ENCODE results near the gene PCDH8. TPM values are rescaled to one million over a fixed set of nuclear protein-coding genes. Genes with fewer than 3 reads are reported as not detected.

The PCDH8 gene
- total and polyA plus RNA-seq, 2 of the 13 experiments (the other 11 are each of a cell fraction or from before 2014, with no cell fraction given): not detected

- TF ChIP-seq, protein P1, sequence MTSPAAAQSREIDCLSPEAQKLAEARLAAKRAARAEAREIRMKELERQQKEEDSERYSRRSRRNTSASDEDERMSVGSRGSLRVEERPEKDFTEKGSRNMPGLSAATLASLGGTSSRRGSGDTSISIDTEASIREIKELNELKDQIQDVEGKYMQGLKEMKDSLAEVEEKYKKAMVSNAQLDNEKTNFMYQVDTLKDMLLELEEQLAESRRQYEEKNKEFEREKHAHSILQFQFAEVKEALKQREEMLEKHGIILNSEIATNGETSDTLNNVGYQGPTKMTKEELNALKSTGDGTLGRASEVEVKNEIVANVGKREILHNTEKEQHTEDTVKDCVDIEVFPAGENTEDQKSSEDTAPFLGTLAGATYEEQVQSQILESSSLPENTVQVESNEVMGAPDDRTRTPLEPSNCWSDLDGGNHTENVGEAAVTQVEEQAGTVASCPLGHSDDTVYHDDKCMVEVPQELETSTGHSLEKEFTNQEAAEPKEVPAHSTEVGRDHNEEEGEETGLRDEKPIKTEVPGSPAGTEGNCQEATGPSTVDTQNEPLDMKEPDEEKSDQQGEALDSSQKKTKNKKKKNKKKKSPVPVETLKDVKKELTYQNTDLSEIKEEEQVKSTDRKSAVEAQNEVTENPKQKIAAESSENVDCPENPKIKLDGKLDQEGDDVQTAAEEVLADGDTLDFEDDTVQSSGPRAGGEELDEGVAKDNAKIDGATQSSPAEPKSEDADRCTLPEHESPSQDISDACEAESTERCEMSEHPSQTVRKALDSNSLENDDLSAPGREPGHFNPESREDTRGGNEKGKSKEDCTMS (CRISPR knock-in tag; conservative IDR thresholded peaks at IDR 0.05): 0 out of 2 replicates have a peak, but pooled peaks have one; percentile 54
- TF ChIP-seq MED1 (CRISPR knock-in tag; IDR thresholded peaks at IDR 0.05) (peak; percentile 66), ZNF780A (CRISPR knock-in tag; IDR thresholded peaks at IDR 0.05) (0 out of 2 replicates have a peak, but pooled peaks have one; percentile 42), POGZ (CRISPR knock-in tag; IDR thresholded peaks at IDR 0.05) (peak; percentile 72; the same call in 1 of the 2 replicates), SIN3B (IDR thresholded peaks at IDR 0.05; ENCODE audit: low read length) (no peak), HOXA5 (CRISPR knock-in tag; IDR thresholded peaks at IDR 0.05) (peak; percentile 95), KMT2A (CRISPR knock-in tag; IDR thresholded peaks at IDR 0.05) (no peak), CSRNP1 (CRISPR knock-in tag; IDR thresholded peaks at IDR 0.05) (peak; percentile 52; the same call in 1 of the 2 replicates), SATB2 (CRISPR knock-in tag; IDR thresholded peaks at IDR 0.05) (peak; percentile 88; the same call in 1 of the 2 replicates), ZNF710 (CRISPR knock-in tag; IDR thresholded peaks at IDR 0.05; ENCODE audit: borderline replicate concordance) (peak; percentile 25; the same call in 1 of the 2 replicates), KLF16 (CRISPR knock-in tag; IDR thresholded peaks at IDR 0.05) (peak in 1 of 2 experiments; percentile 84; a peak in 2 of 4 replicates), KLF6 (CRISPR knock-in tag; IDR thresholded peaks at IDR 0.05) (peak; percentile 87; the same call in 1 of the 2 replicates), ZNF713 (CRISPR knock-in tag; IDR thresholded peaks at IDR 0.05) (0 out of 2 replicates have a peak, but pooled peaks have one; percentile 33), FOXO1 (CRISPR knock-in tag; IDR thresholded peaks at IDR 0.05) (peak; percentile 36; the same call in 1 of the 2 replicates), NR2C2 (CRISPR knock-in tag; IDR thresholded peaks at IDR 0.05; ENCODE audit: borderline replicate concordance) (peak; percentile 94)
- TF ChIP-seq, protein P2, sequence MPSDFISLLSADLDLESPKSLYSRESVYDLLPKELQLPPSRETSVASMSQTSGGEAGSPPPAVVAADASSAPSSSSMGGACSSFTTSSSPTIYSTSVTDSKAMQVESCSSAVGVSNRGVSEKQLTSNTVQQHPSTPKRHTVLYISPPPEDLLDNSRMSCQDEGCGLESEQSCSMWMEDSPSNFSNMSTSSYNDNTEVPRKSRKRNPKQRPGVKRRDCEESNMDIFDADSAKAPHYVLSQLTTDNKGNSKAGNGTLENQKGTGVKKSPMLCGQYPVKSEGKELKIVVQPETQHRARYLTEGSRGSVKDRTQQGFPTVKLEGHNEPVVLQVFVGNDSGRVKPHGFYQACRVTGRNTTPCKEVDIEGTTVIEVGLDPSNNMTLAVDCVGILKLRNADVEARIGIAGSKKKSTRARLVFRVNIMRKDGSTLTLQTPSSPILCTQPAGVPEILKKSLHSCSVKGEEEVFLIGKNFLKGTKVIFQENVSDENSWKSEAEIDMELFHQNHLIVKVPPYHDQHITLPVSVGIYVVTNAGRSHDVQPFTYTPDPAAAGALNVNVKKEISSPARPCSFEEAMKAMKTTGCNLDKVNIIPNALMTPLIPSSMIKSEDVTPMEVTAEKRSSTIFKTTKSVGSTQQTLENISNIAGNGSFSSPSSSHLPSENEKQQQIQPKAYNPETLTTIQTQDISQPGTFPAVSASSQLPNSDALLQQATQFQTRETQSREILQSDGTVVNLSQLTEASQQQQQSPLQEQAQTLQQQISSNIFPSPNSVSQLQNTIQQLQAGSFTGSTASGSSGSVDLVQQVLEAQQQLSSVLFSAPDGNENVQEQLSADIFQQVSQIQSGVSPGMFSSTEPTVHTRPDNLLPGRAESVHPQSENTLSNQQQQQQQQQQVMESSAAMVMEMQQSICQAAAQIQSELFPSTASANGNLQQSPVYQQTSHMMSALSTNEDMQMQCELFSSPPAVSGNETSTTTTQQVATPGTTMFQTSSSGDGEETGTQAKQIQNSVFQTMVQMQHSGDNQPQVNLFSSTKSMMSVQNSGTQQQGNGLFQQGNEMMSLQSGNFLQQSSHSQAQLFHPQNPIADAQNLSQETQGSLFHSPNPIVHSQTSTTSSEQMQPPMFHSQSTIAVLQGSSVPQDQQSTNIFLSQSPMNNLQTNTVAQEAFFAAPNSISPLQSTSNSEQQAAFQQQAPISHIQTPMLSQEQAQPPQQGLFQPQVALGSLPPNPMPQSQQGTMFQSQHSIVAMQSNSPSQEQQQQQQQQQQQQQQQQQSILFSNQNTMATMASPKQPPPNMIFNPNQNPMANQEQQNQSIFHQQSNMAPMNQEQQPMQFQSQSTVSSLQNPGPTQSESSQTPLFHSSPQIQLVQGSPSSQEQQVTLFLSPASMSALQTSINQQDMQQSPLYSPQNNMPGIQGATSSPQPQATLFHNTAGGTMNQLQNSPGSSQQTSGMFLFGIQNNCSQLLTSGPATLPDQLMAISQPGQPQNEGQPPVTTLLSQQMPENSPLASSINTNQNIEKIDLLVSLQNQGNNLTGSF (CRISPR knock-in tag; IDR thresholded peaks at IDR 0.05): peak; percentile 86
These were observed 2.1 kb upstream of the PCDH8 start (continued) for GRCh38 chr13:52850396-52851136.
